K562 (cell line): ENCODE measurements around the gene GRXCR1. TPM values are rescaled to one million over a fixed set of nuclear protein-coding genes. Genes with fewer than 3 reads are reported as not detected.

ENCODE experiments used
- ATAC-seq: fragments of 200-7000 bp; cut with Tn5 transposase; 3 replicates; pipeline ENCODE4 v1.9.1; 2020; ENCODE audit warnings: moderate library complexity
- Bru-seq: library from RNA; stranded (reverse); fragments of 400-500 nt; gene quantifications from one replicate; lab custom pipeline; 2021; lab: Mats Ljungman, UMichigan
- BruChase-seq, 2 experiments: library from RNA; stranded (reverse); fragments of 400-500 nt; gene quantifications; one replicate each; lab custom pipeline; 2021; lab: Mats Ljungman, UMichigan
- BruUV-seq: library from RNA; stranded (reverse); fragments of 400-500 nt; replicated peaks from 2 replicates; lab custom pipeline; 2021; lab: Mats Ljungman, UMichigan
- CTCF ChIA-PET: fragments of 300-600 bp; formaldehyde crosslinking; extraction: SDS; loops from one replicate; lab custom pipeline; 2021; ENCODE audit warnings: low intra/inter-chr PET ratio; lab: Yijun Ruan, JAX
- POLR2A ChIA-PET: fragments of 300-600, 350-650 bp; sonication (Branson Sonifier 250); formaldehyde crosslinking; extraction: SDS; loops from one replicate; lab custom pipeline; 2021; ENCODE audit warnings: antibody characterized with exemption, inconsistent platforms; lab: Yijun Ruan, JAX
- DNase-seq, 4 experiments: peaks; one replicate each; pipeline versions ENCODE4 v3.0.0 to v3.0.0-alpha.2; 2011 to 2018; ENCODE audit warnings: low spot score in 3 of 4, mixed read lengths in 3 of 4; ENCODE audit errors: extremely low read depth in 1 of 4
- FAIRE-seq: peaks from 2 replicates; lab custom pipeline; 2011; peaks lifted over from hg19 to GRCh38; lab: Jason Lieb, UNC
- H2AFZ ChIP-seq: 2 replicates; pipeline ENCODE4 v1.6.0; 2011; ENCODE audit warnings: low read depth, low read length, control low read depth, inconsistent platforms
- H3K27ac ChIP-seq: fragments of 200-600 bp; 3 replicates; pipeline ENCODE4 v1.8.0; 2011; ENCODE audit warnings: low read depth, mild to moderate bottlenecking, control low read depth, inconsistent platforms, low read length, moderate library complexity, mixed read lengths; ENCODE audit errors: extremely low read depth
- H3K27me3 ChIP-seq, 2 experiments: fragments of 300-600 bp in 1 of 2; 2 replicates in 1 of 2; 3 replicates in 1 of 2; pipeline versions ENCODE4 v1.6.0 to v1.8.0; 2011; ENCODE audit warnings: inconsistent platforms in 2 of 2, low read length in 2 of 2, mild to moderate bottlenecking in 1 of 2, mixed read lengths in 1 of 2, moderate library complexity in 1 of 2; ENCODE audit not compliant: control insufficient read depth in 2 of 2, insufficient read depth in 2 of 2
- H3K36me3 ChIP-seq: fragments of 300-600 bp; 3 replicates; pipeline ENCODE4 v1.8.0; 2011; ENCODE audit warnings: mild to moderate bottlenecking, low read length, inconsistent platforms; ENCODE audit not compliant: control insufficient read depth, insufficient read depth
- H3K4me1 ChIP-seq, 2 experiments: fragments of 200-600 bp in 1 of 2; replicated peaks in 1 of 2; 2 replicates in 1 of 2; 3 replicates in 1 of 2; pipeline versions ENCODE4 v1.5.1 to v1.8.0; 2011; ENCODE audit warnings: inconsistent platforms in 2 of 2, low read length in 2 of 2, mild to moderate bottlenecking in 1 of 2, mixed read lengths in 1 of 2, moderate library complexity in 1 of 2; ENCODE audit not compliant: control insufficient read depth in 2 of 2, insufficient read depth in 2 of 2
- H3K4me2 ChIP-seq: 2 replicates; pipeline ENCODE4 v1.6.1; 2011; ENCODE audit warnings: low read length, control low read depth, inconsistent platforms, mixed read lengths; ENCODE audit not compliant: insufficient read depth
- H3K4me3 ChIP-seq: fragments of 200-600 bp; sonication (generic), shearing (Covaris generic); 2 replicates; pipeline ENCODE4 v1.5.1; 2016; ENCODE audit warnings: control low read depth, inconsistent platforms
- H3K79me2 ChIP-seq: fragments of 200-600 bp; 3 replicates; pipeline ENCODE4 v1.8.0; 2011; ENCODE audit warnings: low read length, inconsistent platforms; ENCODE audit not compliant: control insufficient read depth, insufficient read depth
- H3K9ac ChIP-seq, 2 experiments: 2 replicates each; pipeline versions ENCODE4 v1.6.0 to v1.6.1; 2011; ENCODE audit warnings: low read depth in 2 of 2, low read length in 2 of 2, control low read depth in 1 of 2, inconsistent platforms in 1 of 2, mild to moderate bottlenecking in 1 of 2, mixed read lengths in 1 of 2; ENCODE audit not compliant: insufficient read depth in 1 of 2
- H3K9me1 ChIP-seq: one replicate; pipeline ENCODE4 v1.6.0; 2011; ENCODE audit warnings: inconsistent platforms, mild to moderate bottlenecking, low read length, moderate library complexity; ENCODE audit not compliant: control insufficient read depth, insufficient read depth
- H3K9me3 ChIP-seq: replicated peaks from 2 replicates; pipeline ENCODE4 v1.5.1; 2011; ENCODE audit warnings: low read depth, low read length, inconsistent platforms; ENCODE audit not compliant: control insufficient read depth, insufficient read depth
- H4K20me1 ChIP-seq: replicated peaks from 2 replicates; pipeline ENCODE4 v1.6.1; 2011; ENCODE audit warnings: low read length, inconsistent platforms, mixed read lengths; ENCODE audit not compliant: control insufficient read depth, insufficient read depth
- ESRRA ChIP-seq: fragments of 450-650 bp; IDR thresholded peaks from 2 replicates; pipeline ENCODE4 v1.6.1; 2014; ENCODE audit warnings: low read depth, mild to moderate bottlenecking, moderate library complexity, borderline replicate concordance
- ETS2 ChIP-seq: IDR thresholded peaks from 2 replicates; pipeline ENCODE4 v1.6.1; 2016; ENCODE audit warnings: borderline replicate concordance, missing genetic modification characterization, mild to moderate bottlenecking, moderate library complexity, missing compliant biosample characterization; ENCODE audit not compliant: poor library complexity, severe bottlenecking
- KDM1A ChIP-seq, 2 experiments: fragments of 450-650 bp; IDR thresholded peaks; 2 replicates each; pipeline ENCODE4 v1.6.1; 2016; ENCODE audit warnings: mild to moderate bottlenecking in 2 of 2
- ZNF3 ChIP-seq: fragments of 250-450 bp; sonication (Bioruptor Pico); IDR thresholded peaks from 2 replicates; pipeline ENCODE4 v1.5.0; 2021; ENCODE audit warnings: mild to moderate bottlenecking, moderate library complexity
- WGBS: fragments of 100-300 bp; shearing (Covaris generic); methylation state at CpG from one replicate; pipeline ENCODE4 v1.1.6; 2016; ENCODE audit warnings: low coverage, mixed read lengths; ENCODE audit not compliant: insufficient coverage; ENCODE audit errors: missing lambda C conversion rate; 5-methylcytosine and 5-hydroxymethylcytosine counted together
- in situ Hi-C: fragments of 300-500 bp; cut with MboI; formaldehyde crosslinking; loops from 4 replicates; pipeline ENCODE4 v1.15.0; 2018; ENCODE audit warnings: inconsistent platforms, mixed read lengths
- intact Hi-C: fragments of 100-400 bp; cut with micrococcal nuclease; formaldehyde crosslinking; loops from 2 replicates; pipeline ENCODE4 v1.14.2; 2022
- long read RNA-seq, 3 experiments: library from polyadenylated mRNA in 2 of 3; library from RNA in 1 of 3; unstranded in 2 of 3; stranded (forward) in 1 of 3; transcript quantifications; one replicate each; pipeline ENCODE4 v2.0.0, GENCODE V29; 2019 to 2022
- polyA minus RNA-seq, 3 experiments: library from RNA; depleted of rRNA, polyadenylated mRNA; stranded (reverse); fragments of >200 nt; gene quantifications; 2 replicates each; pipeline ENCODE4 v1.2.3, GENCODE V29; 2011
- polyA plus RNA-seq, 8 experiments: library from polyadenylated mRNA; depleted of rRNA in 4 of 8; stranded (reverse) in 5 of 8; unstranded in 3 of 8; fragments of >200 nt; fragmentation: Nextera tagmentation in 2 of 8; fragmentation: Illumina TruSeq in 1 of 8; extraction: Ambion mirVana in 2 of 8; extraction: Trizol in 1 of 8; gene quantifications; 2 replicates each; pipeline versions ENCODE4 v1.2.1 to v1.2.3, GENCODE V29; 2011 to 2014; ENCODE audit warnings: inconsistent platforms in 1 of 8, missing spikeins in 1 of 8
- total RNA-seq, 7 experiments: library from RNA; depleted of rRNA in 6 of 7; stranded (reverse); fragments of >200 nt in 6 of 7; fragmentation: Illumina TruSeq in 2 of 7; extraction: Trizol in 2 of 7; gene quantifications; 2 replicates each; pipeline versions ENCODE4 v1.2.1 to v1.2.3, GENCODE V29; 2011 to 2021; ENCODE audit warnings: low replicate concordance in 1 of 7
- TF ChIP-seq, protein P1 (sequence below): IDR thresholded peaks from 3 replicates; pipeline ENCODE4 v1.6.1; 2011; ENCODE audit warnings: borderline replicate concordance, mild to moderate bottlenecking; ENCODE audit not compliant: insufficient read length, insufficient read depth

GRXCR1 gene
- total RNA-seq (2011; cell fraction: chromatin; rRNA removed; ENCODE audit: low replicate concordance) = not detected in 2 replicates
- total RNA-seq (2011; cell fraction: nucleolus; rRNA removed) = not detected in 2 replicates
- total RNA-seq (2011; cell fraction: nucleoplasm; rRNA removed) = not detected in 2 replicates
- total RNA-seq (2014; rRNA removed) (not detected in 2 replicates), total RNA-seq (2014; rRNA removed; fragmentation: Illumina TruSeq; extraction: Trizol) (not detected in 2 replicates), total RNA-seq (2015; rRNA removed; fragmentation: Illumina TruSeq; extraction: Trizol) (not detected in 2 replicates), total RNA-seq (2021) (not detected in 2 replicates), polyA plus RNA-seq (2011; rRNA removed) (not detected in 2 replicates), polyA plus RNA-seq (2014; fragmentation: Illumina TruSeq; extraction: Trizol) (not detected in 2 replicates), polyA plus RNA-seq (2014; fragmentation: Nextera tagmentation; extraction: Ambion mirVana) (not detected), polyA plus RNA-seq (2014; rRNA removed) (not detected in 2 replicates), polyA minus RNA-seq (2011; rRNA and poly(A)+ RNA removed) (not detected in 2 replicates), Bru-seq, nascent RNA (not detected), BruChase-seq, experiment 1, labeled RNA remaining after a 2-hour chase (not detected), BruChase-seq, experiment 2, labeled RNA remaining after a 6-hour chase (not detected)
- not detected in 2 replicates for polyA plus RNA-seq (2011; cell fraction: cytosol; rRNA removed)
- not detected in 2 replicates for polyA plus RNA-seq (2011; cell fraction: nucleus; rRNA removed)
- not detected in 2 replicates for polyA plus RNA-seq (2012)
- not detected in 2 replicates for polyA minus RNA-seq (2011; cell fraction: cytosol; rRNA and poly(A)+ RNA removed)
- polyA minus RNA-seq (2011; cell fraction: nucleus; rRNA and poly(A)+ RNA removed) = not detected in 2 replicates
- long read RNA-seq, experiment 1 = 0 reads
- long read RNA-seq, experiment 2 = 0 reads
- long read RNA-seq, experiment 3 = 0 reads

DNA sequence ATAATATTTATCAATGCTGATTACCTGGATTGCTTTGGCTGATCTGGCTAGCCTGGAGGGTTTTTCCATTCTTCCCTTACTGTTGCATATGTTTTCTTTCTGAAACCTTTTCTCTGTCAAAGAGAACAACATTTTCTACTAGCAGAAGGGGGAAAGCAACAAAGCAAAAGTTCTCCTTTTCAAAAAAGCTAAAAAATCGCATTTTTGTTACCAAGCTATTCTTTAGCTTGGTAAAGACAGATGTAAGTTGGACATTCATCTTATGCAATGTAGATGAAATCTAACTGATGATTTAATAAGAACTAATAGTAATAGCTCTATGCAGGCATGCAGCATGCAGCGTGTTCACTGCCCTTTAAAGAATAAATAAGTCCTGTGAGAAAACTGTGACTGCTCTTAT lies at the start of gene GRXCR1:
Gene GRXCR1 (plus strand): TSS at position 301 of the 400 bp plus-strand sequence. CDS start 554 bp downstream, outside the sequence.
- Histone ChIP-seq H3K4me2 (no peak within 1 kb of the TSS), H3K9me3 (no peaks in the 10 kb centered on the region), H3K36me3 (no peaks in the 10 kb centered on the region), H3K4me1 (no peaks in the 10 kb centered on the region), H3K4me3 (no peak within 1 kb of the TSS), H4K20me1 (no peaks in the 10 kb centered on the region), H2AFZ (no peak within 1 kb of the TSS), H3K27me3 (no peaks in the 10 kb centered on the region), H3K9me1 (no peaks in the 10 kb centered on the region), H3K27ac (no peak within 1 kb of the TSS), H3K9ac (no peak within 1 kb of the TSS), H3K79me2 (no peaks in the 10 kb centered on the region)
- ChIA-PET POLR2A (no interaction called here), CTCF (no interaction called here)
- no peak for FAIRE-seq
- no TSS peak for BruUV-seq
- 0% methylated on average over 2 of the region's 2 CpGs for WGBS
- DNase-seq = no peak
- in situ Hi-C loops (no loop called here), intact Hi-C loops (no loop called here)
- no peak for ATAC-seq
- TF ChIP-seq ESRRA = no peak
- TF ChIP-seq ZNF3 (CRISPR knock-in tag) = no peak
- TF ChIP-seq ETS2 (tag) = no peak
- TF ChIP-seq, protein P1, sequence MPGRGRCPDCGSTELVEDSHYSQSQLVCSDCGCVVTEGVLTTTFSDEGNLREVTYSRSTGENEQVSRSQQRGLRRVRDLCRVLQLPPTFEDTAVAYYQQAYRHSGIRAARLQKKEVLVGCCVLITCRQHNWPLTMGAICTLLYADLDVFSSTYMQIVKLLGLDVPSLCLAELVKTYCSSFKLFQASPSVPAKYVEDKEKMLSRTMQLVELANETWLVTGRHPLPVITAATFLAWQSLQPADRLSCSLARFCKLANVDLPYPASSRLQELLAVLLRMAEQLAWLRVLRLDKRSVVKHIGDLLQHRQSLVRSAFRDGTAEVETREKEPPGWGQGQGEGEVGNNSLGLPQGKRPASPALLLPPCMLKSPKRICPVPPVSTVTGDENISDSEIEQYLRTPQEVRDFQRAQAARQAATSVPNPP = no peak
- no peak for TF ChIP-seq KDM1A (IDR thresholded peaks at IDR 0.05)
